HepG2 (cell line): ENCODE measurements around the gene NKAIN2. TPM values are rescaled to one million over a fixed set of nuclear protein-coding genes. Genes with fewer than 3 reads are reported as not detected.
A peak's percentile ranks its signal among the peaks of the same experiment; 100 is the strongest.

Experiments
- ATAC-seq: fragments of 200-7000 bp; cut with Tn5 transposase; 3 replicates; pipeline ENCODE4 v1.9.1; 2020; ENCODE audit warnings: mild to moderate bottlenecking, moderate library complexity
- BruUV-seq: library from RNA; stranded (reverse); fragments of 400-500 nt; replicated peaks from 2 replicates; lab custom pipeline; 2021; lab: Mats Ljungman, UMichigan
- CTCF ChIA-PET: fragments of 300-600 bp; formaldehyde crosslinking; extraction: SDS; loops from one replicate; lab custom pipeline; 2021; ENCODE audit warnings: low total read pairs, inconsistent platforms, low intra/inter-chr PET ratio; lab: Yijun Ruan, JAX
- POLR2A ChIA-PET: fragments of 350-600 bp; sonication (Branson Sonifier 250); formaldehyde crosslinking; loops from one replicate; lab custom pipeline; 2020; ENCODE audit warnings: antibody characterized with exemption, inconsistent platforms; lab: Yijun Ruan, JAX
- DNase-seq: peaks from one replicate; pipeline ENCODE4 v3.0.0-alpha.2; 2015; ENCODE audit warnings: low spot score
- FAIRE-seq: peaks from 3 replicates; lab custom pipeline; 2011; peaks lifted over from hg19 to GRCh38; lab: Jason Lieb, UNC
- H2AFZ ChIP-seq: one replicate; pipeline ENCODE4 v1.6.1; 2011; ENCODE audit warnings: low read length, inconsistent platforms
- H3K27ac ChIP-seq: fragments of 300-600 bp; 3 replicates; pipeline ENCODE4 v1.8.0; 2011; ENCODE audit warnings: mixed run types, mild to moderate bottlenecking, mixed read lengths, low read length, inconsistent platforms; ENCODE audit not compliant: insufficient read depth; ENCODE audit errors: extremely low read length
- H3K27me3 ChIP-seq, 2 experiments: fragments of 200-600 bp in 1 of 2; 2 replicates in 1 of 2; 3 replicates in 1 of 2; pipeline versions ENCODE4 v1.6.0 to v1.8.0; 2011; ENCODE audit warnings: low read length in 2 of 2, mild to moderate bottlenecking in 2 of 2, moderate library complexity in 2 of 2, inconsistent platforms in 1 of 2; ENCODE audit not compliant: insufficient read depth in 2 of 2, control insufficient read depth in 1 of 2
- H3K36me3 ChIP-seq, 2 experiments: fragments of 200-600 bp in 1 of 2; replicated peaks in 1 of 2; 2 replicates in 1 of 2; 3 replicates in 1 of 2; pipeline versions ENCODE4 v1.5.1 to v1.8.0; 2011; ENCODE audit warnings: low read length in 2 of 2, inconsistent platforms in 1 of 2; ENCODE audit not compliant: insufficient read depth in 2 of 2, control insufficient read depth in 1 of 2
- H3K4me1 ChIP-seq: 2 replicates; pipeline ENCODE4 v1.5.1; 2012; ENCODE audit warnings: low read length, inconsistent platforms; ENCODE audit not compliant: insufficient read depth
- H3K4me2 ChIP-seq: 2 replicates; pipeline ENCODE4 v1.6.0; 2011; ENCODE audit warnings: low read depth, low read length, inconsistent platforms
- H3K4me3 ChIP-seq, 3 experiments: fragments of 200-600 bp in 1 of 3; sonication (generic), shearing (Covaris generic) in 1 of 3; replicated peaks in 1 of 3; 2 replicates each; pipeline ENCODE4 v1.5.1; 2011 to 2016; ENCODE audit warnings: low read length in 3 of 3, inconsistent platforms in 2 of 3, low read depth in 2 of 3, mild to moderate bottlenecking in 2 of 3, control low read depth in 1 of 3, mixed read lengths in 1 of 3; ENCODE audit not compliant: insufficient read depth in 1 of 3
- H3K79me2 ChIP-seq: one replicate; pipeline ENCODE4 v1.6.1; 2011; ENCODE audit warnings: low read length, inconsistent platforms; ENCODE audit not compliant: insufficient read depth
- H3K9ac ChIP-seq: 2 replicates; pipeline ENCODE4 v1.6.0; 2011; ENCODE audit warnings: mild to moderate bottlenecking, low read depth, low read length, inconsistent platforms; ENCODE audit not compliant: insufficient read depth
- H3K9me3 ChIP-seq: 2 replicates; pipeline ENCODE4 v1.5.1; 2012; ENCODE audit warnings: mild to moderate bottlenecking, low read length
- H4K20me1 ChIP-seq: 2 replicates; pipeline ENCODE4 v1.6.0; 2011; ENCODE audit warnings: inconsistent platforms, mild to moderate bottlenecking, low read length, moderate library complexity; ENCODE audit not compliant: insufficient read depth
- CHD4 ChIP-seq: fragments of 200-600 bp; sonication (generic); IDR thresholded peaks from 2 replicates; pipeline ENCODE4 v1.7.0; 2017; ENCODE audit warnings: mild to moderate bottlenecking, low read length, borderline replicate concordance
- DPF2 ChIP-seq: sonication (generic); formaldehyde crosslinking; IDR thresholded peaks from 2 replicates; pipeline ENCODE4 v1.4.0; 2020; ENCODE audit warnings: mild to moderate bottlenecking, low read depth, missing genetic modification reagents, borderline replicate concordance
- GLI4 ChIP-seq: sonication (generic); formaldehyde crosslinking; IDR thresholded peaks from 2 replicates; pipeline ENCODE4 v1.5.1; 2020; ENCODE audit warnings: missing genetic modification reagents, mild to moderate bottlenecking, moderate library complexity, borderline replicate concordance
- HCFC1 ChIP-seq: fragments of 150-350 bp; IDR thresholded peaks from 2 replicates; pipeline ENCODE4 v1.6.1; 2014; ENCODE audit warnings: low read depth, low read length
- KMT2B ChIP-seq: IDR thresholded peaks from 2 replicates; pipeline ENCODE4 v1.6.1; 2016; ENCODE audit warnings: missing genetic modification reagents, missing compliant biosample characterization
- NFKBIZ ChIP-seq: IDR thresholded peaks from 2 replicates; pipeline ENCODE4 v1.6.1; 2018; ENCODE audit warnings: missing genetic modification reagents, missing compliant biosample characterization
- ONECUT2 ChIP-seq: sonication (generic); formaldehyde crosslinking; IDR thresholded peaks from 2 replicates; pipeline ENCODE4 v1.4.0; 2020; ENCODE audit warnings: missing genetic modification reagents
- RBFOX2 ChIP-seq: fragments of 200-400 bp; formaldehyde crosslinking; IDR thresholded peaks from 2 replicates; pipeline ENCODE4 v1.6.1; 2017; ENCODE audit warnings: low read depth, mild to moderate bottlenecking, low read length
- RFXANK ChIP-seq: IDR thresholded peaks from 2 replicates; pipeline ENCODE4 v1.6.1; 2016
- ZNF160 ChIP-seq: sonication (generic); formaldehyde crosslinking; IDR thresholded peaks from 2 replicates; pipeline ENCODE4 v1.8.0; 2022; ENCODE audit warnings: mild to moderate bottlenecking, inconsistent platforms, missing genetic modification reagents
- WGBS: methylation state at CpG from one replicate; pipeline ENCODE4 v1.1.6; 2017; ENCODE audit warnings: low lambda C conversion rate; 5-methylcytosine and 5-hydroxymethylcytosine counted together
- in situ Hi-C: cut with HindIII; loops from 2 replicates; pipeline ENCODE4 v1.10.0; 2017; ENCODE audit warnings: low pct_unique_long_range_greater_than_20kb; ENCODE audit not compliant: extremely low pct_ligation_motif_present
- intact Hi-C: fragments of 100-400 bp; cut with micrococcal nuclease; formaldehyde crosslinking; loops from one replicate; pipeline ENCODE4 v1.10.0; 2022; ENCODE audit not compliant: unreplicated experiment
- polyA plus RNA-seq, 8 experiments: library from polyadenylated mRNA; depleted of rRNA in 3 of 8; stranded (reverse) in 7 of 8; unstranded in 1 of 8; fragments of >200 nt; fragmentation: Illumina TruSeq in 4 of 8; extraction: Trizol in 4 of 8; gene quantifications; 2 replicates each; pipeline versions ENCODE4 v1.2.1 to v1.2.3, GENCODE V29; 2011 to 2016; ENCODE audit warnings: low read depth in 4 of 8, missing spikeins in 1 of 8, mixed read lengths in 1 of 8; ENCODE audit not compliant: insufficient read depth in 1 of 8
- total RNA-seq, 5 experiments: library from RNA; depleted of rRNA; stranded (reverse); fragments of >200 nt; fragmentation: Illumina TruSeq; extraction: Trizol; gene quantifications; 2 replicates each; pipeline ENCODE4 v1.2.3, GENCODE V29; 2016; ENCODE audit warnings: low read depth in 1 of 5
- TF ChIP-seq, protein P1 (sequence below): sonication (generic); formaldehyde crosslinking; conservative IDR thresholded peaks from 2 replicates; pipeline ENCODE4 v1.4.0; 2020; ENCODE audit warnings: missing genetic modification reagents
- TF ChIP-seq, protein P2 (sequence below): sonication (generic); formaldehyde crosslinking; IDR thresholded peaks from 2 replicates; pipeline ENCODE4 v1.5.1; 2020; ENCODE audit warnings: missing genetic modification reagents, mild to moderate bottlenecking, borderline replicate concordance
- TF ChIP-seq, protein P3 (sequence below): sonication (generic); formaldehyde crosslinking; IDR thresholded peaks from 2 replicates; pipeline ENCODE4 v1.5.0; 2020; ENCODE audit warnings: missing genetic modification reagents, mild to moderate bottlenecking, borderline replicate concordance
- TF ChIP-seq, protein P4 (sequence below): IDR thresholded peaks from 2 replicates; pipeline ENCODE4 v1.6.1; 2012; ENCODE audit warnings: low read depth, low read length, improper control_type of control experiment

Gene NKAIN2
- total and polyA plus RNA-seq, 2 of the 13 experiments (the other 11 are each of a cell fraction or from before 2014, with no cell fraction given): not detected

DNA sequence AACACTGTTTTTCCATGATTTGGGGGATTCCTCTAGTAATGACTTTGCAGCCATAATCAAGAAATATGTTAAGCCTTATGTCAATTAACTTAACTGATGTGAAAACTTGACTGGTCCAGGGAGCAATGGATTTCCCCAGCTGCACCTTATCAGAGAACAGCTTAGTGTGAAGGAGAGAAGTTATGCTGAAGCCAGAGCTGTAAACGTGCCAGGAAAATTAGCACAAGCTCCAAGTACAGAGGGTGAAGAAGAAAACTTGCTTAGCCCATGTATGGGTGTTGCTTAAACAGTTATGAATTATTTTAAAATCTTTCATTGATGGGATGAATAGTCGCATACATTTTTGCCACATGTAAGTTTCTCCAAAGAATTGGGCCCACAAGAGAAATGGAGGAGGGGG, 943.7 kb downstream of the NKAIN2 start:
- Histone ChIP-seq H3K9me3 (no peaks in the 10 kb centered on the region), H3K27me3 (no peaks in the 10 kb centered on the region), H3K4me3 (no peak overlapping the region), H3K4me1 (no peaks in the 10 kb centered on the region), H3K9ac (no peak overlapping the region), H4K20me1 (no peaks in the 10 kb centered on the region), H2AFZ (no peak overlapping the region), H3K27ac (no peak overlapping the region), H3K79me2 (no peaks in the 10 kb centered on the region), H3K4me2 (no peak overlapping the region), H3K36me3 (no peaks in the 10 kb centered on the region)
- no TSS peak for BruUV-seq
- ATAC-seq: no peak
- intact Hi-C loops: no loop called here
- DNase-seq: no peak
- no peak for FAIRE-seq
- no peak for TF ChIP-seq DPF2 (CRISPR knock-in tag)
- TF ChIP-seq ONECUT2: no peak
- 13% methylated on average over 2 of the region's 2 CpGs for WGBS
- CTCF ChIA-PET: no interaction called here
- POLR2A ChIA-PET: no interaction called here
- in situ Hi-C loops: no loop called here

DNA sequence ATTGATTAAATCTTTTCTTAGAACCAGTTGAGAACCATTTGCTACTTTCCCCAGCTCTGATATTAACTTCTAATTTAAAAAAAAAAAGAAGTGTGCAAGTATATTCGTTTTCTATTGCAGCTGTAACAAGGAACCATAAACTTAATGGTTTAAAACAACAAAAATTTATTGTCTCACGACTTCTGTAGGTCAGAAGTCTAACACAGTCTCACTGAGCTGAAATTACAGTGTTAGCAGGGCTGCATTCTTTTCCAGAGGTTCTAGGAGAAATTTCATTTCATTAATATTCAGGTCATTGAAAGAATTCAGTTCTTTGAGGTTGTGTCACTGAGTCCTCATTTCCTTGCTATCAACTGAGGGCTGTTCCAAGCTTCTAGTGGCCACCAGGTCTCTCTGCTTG, 945.1 kb downstream of the NKAIN2 start:
- Histone ChIP-seq H3K79me2 (no peaks in the 10 kb centered on the region), H3K27ac (no peak overlapping the region), H3K9me3 (no peaks in the 10 kb centered on the region), H3K36me3 (no peaks in the 10 kb centered on the region), H4K20me1 (no peaks in the 10 kb centered on the region), H2AFZ (peak overlapping the region; percentile 35), H3K9ac (no peak overlapping the region), H3K4me1 (no peaks in the 10 kb centered on the region), H3K27me3 (no peaks in the 10 kb centered on the region), H3K4me3 (no peak overlapping the region), H3K4me2 (no peak overlapping the region)
- POLR2A ChIA-PET: no interaction called here
- CTCF ChIA-PET: no interaction called here
- in situ Hi-C loops (no loop called here), intact Hi-C loops (no loop called here)
- DNase-seq: no peak
- no TSS peak for BruUV-seq
- WGBS: 4% methylated on average over 2 of the region's 2 CpGs
- no peak for FAIRE-seq
- no peak for ATAC-seq
- TF ChIP-seq KMT2B (CRISPR knock-in tag) (no peak), HCFC1 (no peak), ZNF160 (no peak), NFKBIZ (CRISPR knock-in tag) (no peak), GLI4 (CRISPR knock-in tag) (no peak), RBFOX2 (no peak), RFXANK (no peak), CHD4 (no peak)
- TF ChIP-seq, protein P1, sequence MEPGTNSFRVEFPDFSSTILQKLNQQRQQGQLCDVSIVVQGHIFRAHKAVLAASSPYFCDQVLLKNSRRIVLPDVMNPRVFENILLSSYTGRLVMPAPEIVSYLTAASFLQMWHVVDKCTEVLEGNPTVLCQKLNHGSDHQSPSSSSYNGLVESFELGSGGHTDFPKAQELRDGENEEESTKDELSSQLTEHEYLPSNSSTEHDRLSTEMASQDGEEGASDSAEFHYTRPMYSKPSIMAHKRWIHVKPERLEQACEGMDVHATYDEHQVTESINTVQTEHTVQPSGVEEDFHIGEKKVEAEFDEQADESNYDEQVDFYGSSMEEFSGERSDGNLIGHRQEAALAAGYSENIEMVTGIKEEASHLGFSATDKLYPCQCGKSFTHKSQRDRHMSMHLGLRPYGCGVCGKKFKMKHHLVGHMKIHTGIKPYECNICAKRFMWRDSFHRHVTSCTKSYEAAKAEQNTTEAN (CRISPR knock-in tag): no peak
- TF ChIP-seq, protein P2, sequence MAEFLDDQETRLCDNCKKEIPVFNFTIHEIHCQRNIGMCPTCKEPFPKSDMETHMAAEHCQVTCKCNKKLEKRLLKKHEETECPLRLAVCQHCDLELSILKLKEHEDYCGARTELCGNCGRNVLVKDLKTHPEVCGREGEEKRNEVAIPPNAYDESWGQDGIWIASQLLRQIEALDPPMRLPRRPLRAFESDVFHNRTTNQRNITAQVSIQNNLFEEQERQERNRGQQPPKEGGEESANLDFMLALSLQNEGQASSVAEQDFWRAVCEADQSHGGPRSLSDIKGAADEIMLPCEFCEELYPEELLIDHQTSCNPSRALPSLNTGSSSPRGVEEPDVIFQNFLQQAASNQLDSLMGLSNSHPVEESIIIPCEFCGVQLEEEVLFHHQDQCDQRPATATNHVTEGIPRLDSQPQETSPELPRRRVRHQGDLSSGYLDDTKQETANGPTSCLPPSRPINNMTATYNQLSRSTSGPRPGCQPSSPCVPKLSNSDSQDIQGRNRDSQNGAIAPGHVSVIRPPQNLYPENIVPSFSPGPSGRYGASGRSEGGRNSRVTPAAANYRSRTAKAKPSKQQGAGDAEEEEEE: no peak
- TF ChIP-seq, protein P3, sequence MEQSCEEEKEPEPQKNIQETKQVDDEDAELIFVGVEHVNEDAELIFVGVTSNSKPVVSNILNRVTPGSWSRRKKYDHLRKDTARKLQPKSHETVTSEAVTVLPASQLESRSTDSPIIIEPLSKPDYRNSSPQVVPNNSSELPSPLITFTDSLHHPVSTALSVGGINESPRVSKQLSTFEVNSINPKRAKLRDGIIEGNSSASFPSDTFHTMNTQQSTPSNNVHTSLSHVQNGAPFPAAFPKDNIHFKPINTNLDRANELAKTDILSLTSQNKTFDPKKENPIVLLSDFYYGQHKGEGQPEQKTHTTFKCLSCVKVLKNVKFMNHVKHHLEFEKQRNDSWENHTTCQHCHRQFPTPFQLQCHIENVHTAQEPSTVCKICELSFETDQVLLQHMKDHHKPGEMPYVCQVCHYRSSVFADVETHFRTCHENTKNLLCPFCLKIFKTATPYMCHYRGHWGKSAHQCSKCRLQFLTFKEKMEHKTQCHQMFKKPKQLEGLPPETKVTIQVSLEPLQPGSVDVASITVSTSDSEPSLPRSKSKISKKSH (CRISPR knock-in tag): no peak
- TF ChIP-seq, protein P4, sequence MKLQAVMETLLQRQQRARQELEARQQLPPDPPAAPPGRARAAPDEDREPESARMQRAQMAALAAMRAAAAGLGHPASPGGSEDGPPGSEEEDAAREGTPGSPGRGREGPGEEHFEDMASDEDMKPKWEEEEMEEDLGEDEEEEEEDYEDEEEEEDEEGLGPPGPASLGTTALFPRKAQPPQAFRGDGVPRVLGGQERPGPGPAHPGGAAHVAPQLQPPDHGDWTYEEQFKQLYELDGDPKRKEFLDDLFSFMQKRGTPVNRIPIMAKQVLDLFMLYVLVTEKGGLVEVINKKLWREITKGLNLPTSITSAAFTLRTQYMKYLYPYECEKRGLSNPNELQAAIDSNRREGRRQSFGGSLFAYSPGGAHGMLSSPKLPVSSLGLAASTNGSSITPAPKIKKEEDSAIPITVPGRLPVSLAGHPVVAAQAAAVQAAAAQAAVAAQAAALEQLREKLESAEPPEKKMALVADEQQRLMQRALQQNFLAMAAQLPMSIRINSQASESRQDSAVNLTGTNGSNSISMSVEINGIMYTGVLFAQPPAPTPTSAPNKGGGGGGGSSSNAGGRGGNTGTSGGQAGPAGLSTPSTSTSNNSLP: no peak
